H9 (cell line): ENCODE data around the gene DNAI2. TPM values are rescaled to one million over a fixed set of nuclear protein-coding genes. Genes with fewer than 3 reads are reported as not detected.

ENCODE experiments used
- DNase-seq: peaks from one replicate; pipeline ENCODE4 v3.0.0-alpha.2; 2017
- H2AFZ ChIP-seq: one replicate; pipeline ENCODE4 v1.6.1; 2013; ENCODE audit warnings: mild to moderate bottlenecking, low read length, control low read depth, moderate library complexity
- H2AK5ac ChIP-seq: 2 replicates; pipeline ENCODE4 v1.6.1; 2013; ENCODE audit warnings: low read length, control low read depth, mixed read lengths; ENCODE audit not compliant: insufficient read length
- H2BK120ac ChIP-seq: one replicate; pipeline ENCODE4 v1.6.1; 2013; ENCODE audit warnings: low read depth, mild to moderate bottlenecking, low read length, control low read depth, inconsistent platforms; ENCODE audit not compliant: poor library complexity, severe bottlenecking
- H2BK12ac ChIP-seq: 2 replicates; pipeline ENCODE4 v1.6.1; 2013; ENCODE audit warnings: low read length, control low read depth, mixed read lengths, low read depth; ENCODE audit not compliant: insufficient read length
- H2BK15ac ChIP-seq: 2 replicates; pipeline ENCODE4 v1.6.1; 2013; ENCODE audit warnings: low read depth, low read length, control low read depth
- H2BK20ac ChIP-seq: one replicate; pipeline ENCODE4 v1.6.1; 2013; ENCODE audit warnings: low read depth, mild to moderate bottlenecking, low read length, control low read depth, inconsistent platforms; ENCODE audit not compliant: poor library complexity, severe bottlenecking
- H2BK5ac ChIP-seq: 2 replicates; pipeline ENCODE4 v1.6.1; 2013; ENCODE audit warnings: low read length, control low read depth, mixed read lengths; ENCODE audit not compliant: insufficient read length
- H3K14ac ChIP-seq: 2 replicates; pipeline ENCODE4 v1.6.1; 2013; ENCODE audit warnings: low read length, control low read depth; ENCODE audit not compliant: insufficient read depth
- H3K18ac ChIP-seq: 2 replicates; pipeline ENCODE4 v1.6.1; 2013; ENCODE audit warnings: low read depth, mild to moderate bottlenecking, mixed read lengths, low read length, control low read depth; ENCODE audit not compliant: insufficient read length
- H3K23ac ChIP-seq: 2 replicates; pipeline ENCODE4 v1.6.1; 2013; ENCODE audit warnings: low read length, control low read depth, mixed read lengths, low read depth; ENCODE audit not compliant: insufficient read length
- H3K23me2 ChIP-seq: 2 replicates; pipeline ENCODE4 v1.6.1; 2013; ENCODE audit warnings: low read depth, mild to moderate bottlenecking, mixed read lengths, low read length, control low read depth; ENCODE audit not compliant: insufficient read length, poor library complexity, severe bottlenecking
- H3K27ac ChIP-seq: 2 replicates; pipeline ENCODE4 v1.5.1; 2013; ENCODE audit warnings: low read length, control low read depth, mixed read lengths, low read depth; ENCODE audit not compliant: insufficient read length
- H3K27me3 ChIP-seq: 2 replicates; pipeline ENCODE4 v1.6.1; 2013; ENCODE audit warnings: low read length, control low read depth, inconsistent platforms; ENCODE audit not compliant: insufficient read depth
- H3K4ac ChIP-seq: 2 replicates; pipeline ENCODE4 v1.6.1; 2013; ENCODE audit warnings: low read depth, mild to moderate bottlenecking, control low read depth, inconsistent platforms, low read length, moderate library complexity
- H3K4me1 ChIP-seq: 2 replicates; pipeline ENCODE4 v1.6.1; 2013; ENCODE audit warnings: low read length, control low read depth, inconsistent platforms; ENCODE audit not compliant: insufficient read depth
- H3K4me2 ChIP-seq: 2 replicates; pipeline ENCODE4 v1.6.1; 2013; ENCODE audit warnings: low read length, control low read depth, mixed read lengths; ENCODE audit not compliant: insufficient read length, insufficient read depth
- H3K56ac ChIP-seq: 2 replicates; pipeline ENCODE4 v1.6.1; 2013; ENCODE audit warnings: low read depth, mild to moderate bottlenecking, mixed read lengths, low read length, control low read depth; ENCODE audit not compliant: insufficient read length
- H3K79me1 ChIP-seq: 2 replicates; pipeline ENCODE4 v1.6.1; 2013; ENCODE audit warnings: low read depth, mild to moderate bottlenecking, moderate library complexity, low read length, control low read depth, inconsistent platforms; ENCODE audit not compliant: insufficient read depth, poor library complexity, severe bottlenecking
- H3K79me2 ChIP-seq: 2 replicates; pipeline ENCODE4 v1.6.1; 2013; ENCODE audit warnings: low read length, control low read depth, inconsistent platforms; ENCODE audit not compliant: insufficient read depth
- H3K9ac ChIP-seq: 2 replicates; pipeline ENCODE4 v1.6.1; 2013; ENCODE audit warnings: low read length, control low read depth, mixed read lengths; ENCODE audit not compliant: insufficient read length; ENCODE audit errors: extremely low read depth
- H3K9me3 ChIP-seq: one replicate; pipeline ENCODE4 v1.6.1; 2013; ENCODE audit warnings: low read depth, low read length, inconsistent platforms; ENCODE audit not compliant: control insufficient read depth
- H3T11ph ChIP-seq: one replicate; pipeline ENCODE4 v1.6.1; 2013; ENCODE audit warnings: mild to moderate bottlenecking, low read length, control low read depth, inconsistent platforms
- H4K20me1 ChIP-seq: one replicate; pipeline ENCODE4 v1.6.1; 2013; ENCODE audit not compliant: control insufficient read depth, insufficient read length, insufficient read depth
- H4K5ac ChIP-seq: 2 replicates; pipeline ENCODE4 v1.6.1; 2013; ENCODE audit warnings: low read depth, mild to moderate bottlenecking, mixed read lengths, low read length, control low read depth; ENCODE audit not compliant: insufficient read length
- H4K8ac ChIP-seq: replicated peaks from 2 replicates; pipeline ENCODE4 v1.6.1; 2013; ENCODE audit warnings: low read length, control low read depth, mixed read lengths, low read depth; ENCODE audit not compliant: insufficient read length
- H4K91ac ChIP-seq: 2 replicates; pipeline ENCODE4 v1.6.1; 2013; ENCODE audit warnings: low read depth, mild to moderate bottlenecking, moderate library complexity, mixed read lengths, low read length, control low read depth; ENCODE audit not compliant: insufficient read length
- H3K27ac Mint-ChIP-seq, 3 experiments: 2 replicates in 2 of 3; 3 replicates in 1 of 3; pipeline ENCODE4 v1.8.0; 2020 to 2021; ENCODE audit warnings: mixed read lengths in 3 of 3, mild to moderate bottlenecking in 1 of 3, moderate library complexity in 1 of 3
- H3K27me3 Mint-ChIP-seq: 2 replicates; pipeline ENCODE4 v1.8.0; 2021; ENCODE audit warnings: low read depth, mild to moderate bottlenecking, moderate library complexity, mixed read lengths
- H3K36me3 Mint-ChIP-seq, 3 experiments: 2 replicates in 2 of 3; 3 replicates in 1 of 3; pipeline ENCODE4 v1.8.0; 2020 to 2021; ENCODE audit warnings: low read depth in 3 of 3, mixed read lengths in 3 of 3; ENCODE audit not compliant: insufficient read depth in 1 of 3
- H3K4me1 Mint-ChIP-seq, 2 experiments: 2 replicates each; pipeline ENCODE4 v1.8.0; 2020; ENCODE audit warnings: mixed read lengths in 2 of 2
- H3K4me3 Mint-ChIP-seq, 2 experiments: 2 replicates in 1 of 2; 3 replicates in 1 of 2; pipeline ENCODE4 v1.8.0; 2020 to 2021; ENCODE audit warnings: mild to moderate bottlenecking in 2 of 2, mixed read lengths in 2 of 2, moderate library complexity in 1 of 2
- H3K9me3 Mint-ChIP-seq, 2 experiments: 2 replicates in 1 of 2; 3 replicates in 1 of 2; pipeline ENCODE4 v1.8.0; 2020; ENCODE audit warnings: mild to moderate bottlenecking in 2 of 2, mixed read lengths in 2 of 2, moderate library complexity in 1 of 2
- CTCF ChIP-seq: fragments of 200-600 bp; sonication (generic); conservative IDR thresholded peaks from 3 replicates; pipeline ENCODE4 v1.8.0; 2021; ENCODE audit warnings: antibody characterized with exemption, mild to moderate bottlenecking
- WGBS: extraction: QIAGEN DNeasy Blood & Tissue Kit; methylation state at CpG from one replicate; pipeline ENCODE4 v1.1.7; 2013; ENCODE audit warnings: missing lambda C conversion rate, low lambda C conversion rate, mixed read lengths; ENCODE audit not compliant: insufficient read length; ENCODE audit errors: extremely low coverage; 5-methylcytosine and 5-hydroxymethylcytosine counted together
- total RNA-seq: library from RNA; stranded (reverse); gene quantifications from 2 replicates; pipeline ENCODE4 v1.2.1, GENCODE V29; 2021

DNAI2 gene
- total RNA-seq, 1 experiment from 2014 or later = not detected

GRCh38 chr17:74336307-74336706 is 62.3 kb downstream of the DNAI2 start:
- Histone ChIP-seq H2AK5ac (no peak overlapping the region), H4K8ac (no peak overlapping the region), H3K56ac (no peak overlapping the region), H3K18ac (no peak overlapping the region), H3K4me1 (no peaks in the 10 kb centered on the region), H3K79me1 (no peaks in the 10 kb centered on the region), H4K20me1 (no peaks in the 10 kb centered on the region), H3K27ac (no peak overlapping the region), H3K23me2 (no peaks in the 10 kb centered on the region), H2BK12ac (no peak overlapping the region), H2BK120ac (no peak overlapping the region), H3K4ac (no peak overlapping the region), H3K9ac (no peak overlapping the region), H2BK5ac (no peak overlapping the region), H2BK15ac (no peak overlapping the region), H3K4me2 (no peak overlapping the region), H3T11ph (no peak overlapping the region), H3K79me2 (no peaks in the 10 kb centered on the region), H2BK20ac (no peak overlapping the region), H3K9me3 (no peaks in the 10 kb centered on the region), H4K91ac (no peak overlapping the region), H2AFZ (no peak overlapping the region), H4K5ac (no peak overlapping the region), H3K23ac (no peak overlapping the region), H3K27me3 (no peaks in the 10 kb centered on the region), H3K14ac (no peak overlapping the region)
- Mint-ChIP-seq H3K36me3 (no peaks in the 10 kb centered on the region), H3K4me3 (no peak overlapping the region), H3K4me1 (peaks cover 44 to 58% of the 10 kb centered on the region in 2 experiments), H3K27ac (no peak overlapping the region), H3K9me3 (no peaks in the 10 kb centered on the region), H3K27me3 (peaks cover 27% of the 10 kb centered on the region)
- no CpG with 5 or more reads among the region's 7 CpGs for WGBS
- TF ChIP-seq CTCF = no peak
- DNase-seq = no peak
